AG04450 (cell line): Measurements from ENCODE around the gene AJM1. TPM values are rescaled to one million over a fixed set of nuclear protein-coding genes. Genes with fewer than 3 reads are reported as not detected.
"Not testable (repeated sequence)": the region's sequence is repeated elsewhere in the genome, so short reads cannot be mapped to it uniquely, and the experiment has no call there.

Experiments
- CTCF ChIA-PET: fragments of 300-600, 350-600 bp; formaldehyde crosslinking; extraction: SDS; loops from one replicate; lab custom pipeline; 2022; ENCODE audit warnings: antibody characterized with exemption, inconsistent platforms; lab: Charles Lee
- POLR2A ChIA-PET: fragments of 350-600 bp; formaldehyde crosslinking; extraction: SDS; loops from one replicate; lab custom pipeline; 2021; ENCODE audit warnings: antibody characterized with exemption, inconsistent platforms; lab: Yijun Ruan, JAX
- DNase-seq: peaks from one replicate; pipeline ENCODE4 v3.0.0-alpha.2; 2011; ENCODE audit warnings: low read depth, low spot score
- H3K27ac ChIP-seq: one replicate; pipeline ENCODE4 v1.5.1; 2012; ENCODE audit warnings: low read depth, low read length, control low read depth
- H3K27me3 ChIP-seq: one replicate; pipeline ENCODE4 v1.6.0; 2012; ENCODE audit warnings: low read length; ENCODE audit not compliant: control insufficient read depth, insufficient read depth
- H3K4me3 ChIP-seq: 2 replicates; pipeline ENCODE4 v1.5.1; 2011; ENCODE audit warnings: mild to moderate bottlenecking, low read depth, low read length, control low read depth
- H3K9me3 ChIP-seq: 2 replicates; pipeline ENCODE4 v1.5.1; 2012; ENCODE audit warnings: low read length; ENCODE audit not compliant: control insufficient read depth, insufficient read depth
- CTCF ChIP-seq: IDR thresholded peaks from 2 replicates; pipeline ENCODE4 v1.5.1; 2011; ENCODE audit warnings: low read depth, low read length, control low read depth, inconsistent platforms
- polyA plus RNA-seq: library from polyadenylated mRNA; depleted of rRNA; stranded (reverse); fragments of >200 nt; gene quantifications from 2 replicates; pipeline ENCODE4 v1.2.3, GENCODE V29; 2011

The AJM1 gene
- polyA plus RNA-seq, 1 experiment, result 0.26 TPM

- peaks cover 21% of the 10 kb centered on the region for H3K27me3 ChIP-seq
- H3K9me3 ChIP-seq, H3K27ac ChIP-seq, H3K4me3 ChIP-seq, DNase-seq: not testable (repeated sequence)
- ChIA-PET CTCF (interaction anchor here (0.8 to 2.0 kb wide), 6 partner anchors 11 to 192 kb away, joined by 3 to 6 read pairs (median 3); no protein-coding TSS in a partner anchor), POLR2A (interaction anchor here (0.7 kb wide), 2 partner anchors 15 to 115 kb away, joined by 3 read pairs; no protein-coding TSS in a partner anchor)
Measured at GRCh38 chr9:136843159-136843800, 1.0 kb downstream of the AJM1 start.

GRCh38 chr9:136843801-136844740 is 1.8 kb downstream of the AJM1 start:
- TF ChIP-seq CTCF, result peak; percentile 46
- H3K27ac ChIP-seq, H3K9me3 ChIP-seq, DNase-seq, H3K4me3 ChIP-seq: not testable (repeated sequence)
- POLR2A ChIA-PET, result interaction anchor here (0.7 kb wide), 2 partner anchors 14 to 114 kb away, joined by 3 read pairs; no protein-coding TSS in a partner anchor
- CTCF ChIA-PET, result interaction anchor here (0.7 kb wide), 1 partner anchor 66 kb away, joined by 3 read pairs; no protein-coding TSS in a partner anchor
- H3K27me3 ChIP-seq, result peaks cover 21% of the 10 kb centered on the region

- H3K27ac ChIP-seq, result no peak overlapping the region
- no peak for TF ChIP-seq CTCF
- DNase-seq, result no peak
- H3K27me3 ChIP-seq, result peaks cover 21% of the 10 kb centered on the region
- ChIA-PET CTCF (interaction anchor here (1.4 kb wide), 1 partner anchor 190 kb away, joined by 4 read pairs; no protein-coding TSS in a partner anchor), POLR2A (no interaction called here)
- no peak overlapping the region for H3K4me3 ChIP-seq
- peaks cover 9% of the 10 kb centered on the region for H3K9me3 ChIP-seq
Measured at GRCh38 chr9:136844761-136845464, 2.6 kb downstream of the AJM1 start.

- H3K9me3 ChIP-seq, result peaks cover 9% of the 10 kb centered on the region
- ChIA-PET CTCF (interaction anchor here (1.4 kb wide), 1 partner anchor 189 kb away, joined by 4 read pairs; no protein-coding TSS in a partner anchor), POLR2A (no interaction called here)
- H3K4me3 ChIP-seq, result no peak overlapping the region
- no peak for DNase-seq
- H3K27ac ChIP-seq, result no peak overlapping the region
- TF ChIP-seq CTCF, result no peak
- H3K27me3 ChIP-seq, result peaks cover 21% of the 10 kb centered on the region
Measured at GRCh38 chr9:136845465-136846260, 3.4 kb downstream of the AJM1 start.
